Left colon (tissue), 2 donors: ENCODE results near the gene TPK1. TPM values are rescaled to one million over a fixed set of nuclear protein-coding genes. Genes with fewer than 3 reads are reported as not detected.

Source experiments
- ATAC-seq: fragments of 200-7000 bp; cut with Tn5 transposase; one replicate; pipeline ENCODE4 v1.9.1; 2020; ENCODE audit warnings: mild to moderate bottlenecking, moderate library complexity
- DNase-seq, 2 donors: peaks; one replicate each; pipeline ENCODE4 v3.0.0-alpha.2; 2020
- intact Hi-C, 2 donors: fragments of 100-400 bp; cut with DNase I in 1 of 2; cut with micrococcal nuclease in 1 of 2; formaldehyde crosslinking; loops; one replicate each; pipeline versions ENCODE4 v1.11.2 to v1.14.0; 2022; cut with DNase I, micrococcal nuclease
- total RNA-seq, 2 donors: library from RNA; stranded (reverse); fragmentation: NEBNext Ultra II Directional; extraction: Animal tissue kit (Norgen Biotek cat#: 25700); gene quantifications; one replicate each; pipeline ENCODE4 v1.2.1, GENCODE V29; 2021
- donor health status: DM: no; HTN: no; CAD: no.
- donor health status: DM: yes; HTN: yes; CAD: no.

The TPK1 gene
- total RNA-seq, 2 donors from 2014 or later = 12.3 to 25.5 TPM

GRCh38 chr7:144410441-144410840 lies 425.4 kb downstream of the TPK1 start:
- no peak for ATAC-seq
- intact Hi-C loops = no loop called here
- no peak for DNase-seq

GRCh38 chr7:144408121-144408520 lies 427.7 kb downstream of the TPK1 start:
- intact Hi-C loops = no loop called here
- no peak for ATAC-seq
- DNase-seq = no peak

GRCh38 chr7:144407266-144407931 lies 428.5 kb downstream of the TPK1 start:
- DNase-seq (no peak), ATAC-seq (no peak)
- intact Hi-C loops = no loop called here

GRCh38 chr7:144404946-144405345 lies 430.9 kb downstream of the TPK1 start:
- no peak for DNase-seq
- no peak for ATAC-seq
- intact Hi-C loops = no loop called here

- DNase-seq (no peak), ATAC-seq (no peak)
- intact Hi-C loops = no loop called here
Observed at GRCh38 chr7:144403649-144404061, 432.2 kb downstream of the TPK1 start, which contains the start of gene NOBOX. TSS of gene NOBOX (minus strand) at chr7:144403693.

GRCh38 chr7:144403102-144403501 lies 432.8 kb downstream of the TPK1 start:
- DNase-seq = no peak
- intact Hi-C loops = no loop called here
- no peak for ATAC-seq
